Measurements from ENCODE around the gene GARIN5A. TPM values are rescaled to one million over a fixed set of nuclear protein-coding genes. Genes with fewer than 3 reads are reported as not detected.

GARIN5A gene
- total and polyA plus RNA-seq, 2 experiments from 2014 or later: 13.3 to 25.0 TPM

- Histone ChIP-seq H3K27ac (ENCODE audit: low read depth) (no peak overlapping the region), H3K27me3 (ENCODE audit: insufficient read depth) (peaks cover 26% of the 10 kb centered on the region), H3K79me2 (replicated peaks; ENCODE audit: insufficient read depth) (no peaks in the 10 kb centered on the region), H3K9me2 (ENCODE audit: insufficient read depth) (no peaks in the 10 kb centered on the region), H3K4me1 (ENCODE audit: insufficient read depth) (peaks cover 29% of the 10 kb centered on the region), H4K20me1 (replicated peaks; ENCODE audit: insufficient read depth) (no peaks in the 10 kb centered on the region; the same call in 1 of the 2 replicates), H2AFZ (peak overlapping the region; percentile 89; the same call in 1 of the 2 replicates), H3K36me3 (ENCODE audit: insufficient read depth) (no peaks in the 10 kb centered on the region), H3K4me2 (peak overlapping the region; percentile 88), H3F3A (replicated peaks; ENCODE audit: low read depth) (peaks cover 20% of the 10 kb centered on the region; the same call in 1 of the 2 replicates), H3K4me3 (peak overlapping the region; percentile 84)
- Mint-ChIP-seq H3K4me1 (peaks cover 19% of the 10 kb centered on the region), H3K27ac (no peak overlapping the region; the same call in 1 of the 2 replicates), H3K27me3 (ENCODE audit: insufficient read depth, low read depth, poor library complexity) (peaks cover 20% of the 10 kb centered on the region), H3K4me3 (peak overlapping the region; percentile 82), H3K9me3 (no peaks in the 10 kb centered on the region; the same call in 2 of the 3 replicates), H3K36me3 (ENCODE audit: low read depth) (0 out of 3 replicates have a peak, but pooled peaks cover 6% of the 10 kb centered on the region)
- ATAC-seq: no peak
- DNase-seq (ENCODE audit: low spot score): peak; percentile 25
- TF ChIP-seq STAT1 (IDR thresholded peaks at IDR 0.05; ENCODE audit: unreplicated experiment) (no peak), NANOG (IDR thresholded peaks at IDR 0.05; ENCODE audit: borderline replicate concordance) (no peak), POLR2AphosphoS5 (IDR thresholded peaks at IDR 0.05; ENCODE audit: low read depth) (no peak), CREB1 (CRISPR knock-in tag; IDR thresholded peaks at IDR 0.05; ENCODE audit: low read depth) (no peak), ETS1 (IDR thresholded peaks at IDR 0.05) (no peak), EZH2phosphoT487 (IDR thresholded peaks at IDR 0.05; ENCODE audit: unreplicated experiment) (no peak), JUNB (IDR thresholded peaks at IDR 0.05; ENCODE audit: unreplicated experiment) (no peak), ZNF462 (CRISPR knock-in tag; IDR thresholded peaks at IDR 0.05) (no peak), ZNF114 (CRISPR knock-in tag; IDR thresholded peaks at IDR 0.05) (no peak), EZH2 (IDR thresholded peaks at IDR 0.05; ENCODE audit: low read depth, unreplicated experiment) (no peak), ZNF331 (CRISPR knock-in tag; IDR thresholded peaks at IDR 0.05; ENCODE audit: low read depth) (no peak)
- TF ChIP-seq, protein P1, sequence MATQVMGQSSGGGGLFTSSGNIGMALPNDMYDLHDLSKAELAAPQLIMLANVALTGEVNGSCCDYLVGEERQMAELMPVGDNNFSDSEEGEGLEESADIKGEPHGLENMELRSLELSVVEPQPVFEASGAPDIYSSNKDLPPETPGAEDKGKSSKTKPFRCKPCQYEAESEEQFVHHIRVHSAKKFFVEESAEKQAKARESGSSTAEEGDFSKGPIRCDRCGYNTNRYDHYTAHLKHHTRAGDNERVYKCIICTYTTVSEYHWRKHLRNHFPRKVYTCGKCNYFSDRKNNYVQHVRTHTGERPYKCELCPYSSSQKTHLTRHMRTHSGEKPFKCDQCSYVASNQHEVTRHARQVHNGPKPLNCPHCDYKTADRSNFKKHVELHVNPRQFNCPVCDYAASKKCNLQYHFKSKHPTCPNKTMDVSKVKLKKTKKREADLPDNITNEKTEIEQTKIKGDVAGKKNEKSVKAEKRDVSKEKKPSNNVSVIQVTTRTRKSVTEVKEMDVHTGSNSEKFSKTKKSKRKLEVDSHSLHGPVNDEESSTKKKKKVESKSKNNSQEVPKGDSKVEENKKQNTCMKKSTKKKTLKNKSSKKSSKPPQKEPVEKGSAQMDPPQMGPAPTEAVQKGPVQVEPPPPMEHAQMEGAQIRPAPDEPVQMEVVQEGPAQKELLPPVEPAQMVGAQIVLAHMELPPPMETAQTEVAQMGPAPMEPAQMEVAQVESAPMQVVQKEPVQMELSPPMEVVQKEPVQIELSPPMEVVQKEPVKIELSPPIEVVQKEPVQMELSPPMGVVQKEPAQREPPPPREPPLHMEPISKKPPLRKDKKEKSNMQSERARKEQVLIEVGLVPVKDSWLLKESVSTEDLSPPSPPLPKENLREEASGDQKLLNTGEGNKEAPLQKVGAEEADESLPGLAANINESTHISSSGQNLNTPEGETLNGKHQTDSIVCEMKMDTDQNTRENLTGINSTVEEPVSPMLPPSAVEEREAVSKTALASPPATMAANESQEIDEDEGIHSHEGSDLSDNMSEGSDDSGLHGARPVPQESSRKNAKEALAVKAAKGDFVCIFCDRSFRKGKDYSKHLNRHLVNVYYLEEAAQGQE (IDR thresholded peaks at IDR 0.05; ENCODE audit: unreplicated experiment): no peak
- TF ChIP-seq, protein P2, sequence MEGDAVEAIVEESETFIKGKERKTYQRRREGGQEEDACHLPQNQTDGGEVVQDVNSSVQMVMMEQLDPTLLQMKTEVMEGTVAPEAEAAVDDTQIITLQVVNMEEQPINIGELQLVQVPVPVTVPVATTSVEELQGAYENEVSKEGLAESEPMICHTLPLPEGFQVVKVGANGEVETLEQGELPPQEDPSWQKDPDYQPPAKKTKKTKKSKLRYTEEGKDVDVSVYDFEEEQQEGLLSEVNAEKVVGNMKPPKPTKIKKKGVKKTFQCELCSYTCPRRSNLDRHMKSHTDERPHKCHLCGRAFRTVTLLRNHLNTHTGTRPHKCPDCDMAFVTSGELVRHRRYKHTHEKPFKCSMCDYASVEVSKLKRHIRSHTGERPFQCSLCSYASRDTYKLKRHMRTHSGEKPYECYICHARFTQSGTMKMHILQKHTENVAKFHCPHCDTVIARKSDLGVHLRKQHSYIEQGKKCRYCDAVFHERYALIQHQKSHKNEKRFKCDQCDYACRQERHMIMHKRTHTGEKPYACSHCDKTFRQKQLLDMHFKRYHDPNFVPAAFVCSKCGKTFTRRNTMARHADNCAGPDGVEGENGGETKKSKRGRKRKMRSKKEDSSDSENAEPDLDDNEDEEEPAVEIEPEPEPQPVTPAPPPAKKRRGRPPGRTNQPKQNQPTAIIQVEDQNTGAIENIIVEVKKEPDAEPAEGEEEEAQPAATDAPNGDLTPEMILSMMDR (conservative IDR thresholded peaks at IDR 0.05; ENCODE audit: low read depth in 2 of 2): no peak
Observed at GRCh38 chr19:50430888-50431342, 45.7 kb downstream of the GARIN5A start.
